NCI-H524 (cell line): Measurements from ENCODE around the gene ANKRD2.
A peak's percentile ranks its signal among the peaks of the same experiment; 100 is the strongest.
"Not testable (repeated sequence)": the region's sequence is repeated elsewhere in the genome, so short reads cannot be mapped to it uniquely, and the experiment has no call there.

Experiments used
- DNase-seq, 2 experiments: peaks; one replicate each; lab custom pipeline; 2025; lab: John Stamatoyannopoulos, UW

Gene ANKRD2

GRCh38 chr10:97571622-97572021 is 957 bp upstream of the ANKRD2 start:
- DNase-seq = no peak

- DNase-seq = no peak
Measured at GRCh38 chr10:97573021-97573420, 442 bp downstream of the ANKRD2 start.

GRCh38 chr10:97573672-97574071 is 1.1 kb downstream of the ANKRD2 start:
- no peak for DNase-seq

GRCh38 chr10:97574374-97575126 is 2.0 kb downstream of the ANKRD2 start:
- DNase-seq = no peak

- no peak for DNase-seq
Measured at GRCh38 chr10:97575127-97575668, 2.6 kb downstream of the ANKRD2 start.

- DNase-seq = not testable (repeated sequence)
Measured at GRCh38 chr10:97576487-97576886, 3.9 kb downstream of the ANKRD2 start.

GRCh38 chr10:97577701-97578100 is 5.1 kb downstream of the ANKRD2 start:
- DNase-seq = no peak

- no peak for DNase-seq
Measured at GRCh38 chr10:97578171-97578844, 5.7 kb downstream of the ANKRD2 start.

- no peak for DNase-seq
Measured at GRCh38 chr10:97580421-97581367, 8.1 kb downstream of the ANKRD2 start.

- no peak for DNase-seq
Measured at GRCh38 chr10:97582169-97582568, 9.6 kb downstream of the ANKRD2 start.

GRCh38 chr10:97583476-97583875 is 10.9 kb downstream of the ANKRD2 start:
- DNase-seq = no peak

GRCh38 chr10:97584060-97584797 is 11.7 kb downstream of the ANKRD2 start, which contains the start of gene HOGA1:
Gene HOGA1, plus strand, starts transcription at chr10:97584389. Its CDS starts 315 bp downstream, at chr10:97584704.
- peak in 1 of 2 experiments; percentile 28 for DNase-seq

- no peak for DNase-seq
Measured at GRCh38 chr10:97584798-97585438, 12.3 kb downstream of the ANKRD2 start.

- no peak for DNase-seq
Measured at GRCh38 chr10:97585439-97585811, 12.8 kb downstream of the ANKRD2 start.

GRCh38 chr10:97587183-97587582 is 14.6 kb downstream of the ANKRD2 start:
- no peak for DNase-seq

- DNase-seq = no peak
Measured at GRCh38 chr10:97589479-97589878, 16.9 kb downstream of the ANKRD2 start, which contains the start of gene C10orf62. Gene C10orf62, plus strand, starts transcription at chr10:97589721. Its CDS starts 177 bp downstream, at chr10:97589898.

- DNase-seq = no peak
Measured at GRCh38 chr10:97590082-97590747, 17.6 kb downstream of the ANKRD2 start.

- DNase-seq = peak in 1 of 2 experiments; percentile 2
Measured at GRCh38 chr10:97590748-97591495, 18.3 kb downstream of the ANKRD2 start.

- DNase-seq = no peak
Measured at GRCh38 chr10:97593421-97593820, 20.8 kb downstream of the ANKRD2 start.
